GM19025 (cell line): ENCODE data around the gene TBCD.

Source experiments
- ATAC-seq: cut with Tn5 transposase; IDR thresholded peaks from one replicate; pipeline ENCODE4 v1.9.1; 2021; ENCODE audit warnings: mild to moderate bottlenecking, low read depth, moderate library complexity; ENCODE audit not compliant: unreplicated experiment

The TBCD gene

DNA sequence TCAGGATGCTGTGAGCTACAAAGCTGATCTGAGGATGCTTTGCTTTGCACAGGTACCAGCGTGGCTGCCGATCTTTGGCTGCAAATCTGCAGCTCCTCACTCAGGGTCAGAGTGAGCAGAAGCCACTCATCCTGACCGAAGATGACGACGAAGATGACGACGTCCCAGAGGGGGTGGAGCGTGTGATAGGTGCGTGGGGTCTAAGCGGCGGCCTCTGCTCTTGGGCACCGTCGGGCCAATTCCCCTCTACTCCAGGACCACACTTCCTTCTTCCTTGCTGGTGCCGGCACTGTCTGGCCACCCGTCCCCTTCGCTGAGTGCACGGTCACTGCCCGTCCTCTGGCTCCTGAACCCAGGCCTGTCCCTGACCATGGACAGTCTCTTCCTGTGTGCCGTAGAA lies 54.0 kb downstream of the TBCD start:
- no peak for ATAC-seq

DNA sequence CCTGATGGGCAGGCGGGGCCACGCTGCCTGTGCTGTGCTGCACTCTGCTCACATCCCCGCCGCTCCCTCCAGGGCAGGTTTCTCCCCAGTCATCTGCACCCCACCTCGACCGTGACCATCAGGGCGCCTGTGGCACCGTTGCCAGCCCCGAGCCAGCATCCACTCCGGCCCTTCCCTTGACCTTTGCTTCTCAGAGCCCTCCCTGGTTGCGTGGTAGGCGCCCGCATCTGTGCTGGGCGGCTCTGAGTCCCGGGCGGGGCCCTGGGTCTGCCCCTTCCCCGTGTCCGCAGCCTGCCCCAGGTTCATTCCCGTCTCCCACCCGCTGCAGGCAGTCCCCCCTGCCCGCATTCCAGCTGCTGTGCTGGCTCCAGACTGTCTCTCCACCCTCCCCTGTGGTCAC lies 54.8 kb downstream of the TBCD start:
- ATAC-seq = no peak

DNA sequence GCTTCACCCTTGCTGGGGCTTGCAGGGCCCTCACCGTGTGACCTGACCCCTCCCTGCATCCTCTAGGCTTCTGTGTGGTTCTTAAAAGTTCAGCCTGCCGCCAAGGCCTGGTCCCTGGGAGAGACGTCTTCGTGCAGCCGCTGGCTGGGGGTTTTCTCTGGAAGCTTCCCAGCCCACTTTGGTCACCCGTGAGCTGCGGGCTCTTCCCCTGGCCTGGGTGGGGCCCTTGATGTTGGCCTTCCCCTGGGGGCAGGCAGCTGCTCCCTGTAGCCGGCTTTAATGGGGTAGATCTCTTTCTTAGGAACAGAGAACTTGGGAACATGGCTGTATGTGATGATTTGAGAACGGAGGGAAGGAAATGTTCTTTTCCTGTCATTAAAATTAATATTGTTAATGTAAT lies 55.2 kb downstream of the TBCD start:
- no peak for ATAC-seq

DNA sequence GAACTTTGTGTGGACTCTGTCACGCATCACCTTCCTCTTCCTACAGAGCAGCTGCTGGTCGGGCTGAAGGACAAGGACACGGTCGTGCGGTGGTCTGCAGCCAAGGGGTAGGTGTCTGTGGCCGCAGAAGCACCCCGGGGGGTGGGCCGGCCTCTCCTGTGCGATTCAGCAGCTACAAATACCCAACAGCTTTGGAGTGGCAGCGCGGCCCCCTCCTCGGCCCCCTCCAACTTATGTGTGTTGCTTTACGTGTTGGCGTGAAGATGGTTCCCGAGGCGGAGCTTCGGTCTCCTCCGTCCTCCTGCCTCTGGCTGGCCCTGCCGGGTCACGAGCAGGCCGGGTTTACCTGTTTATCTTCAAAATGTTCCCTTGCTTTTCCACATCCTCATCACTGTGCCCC lies 55.7 kb downstream of the TBCD start:
- ATAC-seq = no peak

DNA sequence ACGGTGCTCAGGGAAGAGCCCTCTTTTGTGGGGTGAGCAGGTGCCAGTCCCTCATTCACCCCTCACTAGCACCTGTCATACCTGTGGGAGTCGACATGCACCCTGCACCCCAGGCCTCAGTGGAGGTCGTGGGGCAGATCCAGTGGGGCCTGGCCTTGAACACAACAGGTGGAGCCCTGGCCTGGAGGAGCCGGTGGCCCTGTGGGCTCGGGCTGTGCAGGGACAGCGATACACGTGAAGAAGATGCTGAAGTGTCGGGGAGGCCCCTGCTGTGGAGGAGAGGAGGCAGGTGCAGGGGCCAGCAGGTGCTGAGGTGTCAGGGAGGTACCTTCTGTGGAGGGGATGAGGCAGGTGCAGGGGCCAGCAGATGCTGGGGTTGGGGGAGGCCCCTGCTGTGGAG lies 56.1 kb downstream of the TBCD start:
- ATAC-seq = no peak

DNA sequence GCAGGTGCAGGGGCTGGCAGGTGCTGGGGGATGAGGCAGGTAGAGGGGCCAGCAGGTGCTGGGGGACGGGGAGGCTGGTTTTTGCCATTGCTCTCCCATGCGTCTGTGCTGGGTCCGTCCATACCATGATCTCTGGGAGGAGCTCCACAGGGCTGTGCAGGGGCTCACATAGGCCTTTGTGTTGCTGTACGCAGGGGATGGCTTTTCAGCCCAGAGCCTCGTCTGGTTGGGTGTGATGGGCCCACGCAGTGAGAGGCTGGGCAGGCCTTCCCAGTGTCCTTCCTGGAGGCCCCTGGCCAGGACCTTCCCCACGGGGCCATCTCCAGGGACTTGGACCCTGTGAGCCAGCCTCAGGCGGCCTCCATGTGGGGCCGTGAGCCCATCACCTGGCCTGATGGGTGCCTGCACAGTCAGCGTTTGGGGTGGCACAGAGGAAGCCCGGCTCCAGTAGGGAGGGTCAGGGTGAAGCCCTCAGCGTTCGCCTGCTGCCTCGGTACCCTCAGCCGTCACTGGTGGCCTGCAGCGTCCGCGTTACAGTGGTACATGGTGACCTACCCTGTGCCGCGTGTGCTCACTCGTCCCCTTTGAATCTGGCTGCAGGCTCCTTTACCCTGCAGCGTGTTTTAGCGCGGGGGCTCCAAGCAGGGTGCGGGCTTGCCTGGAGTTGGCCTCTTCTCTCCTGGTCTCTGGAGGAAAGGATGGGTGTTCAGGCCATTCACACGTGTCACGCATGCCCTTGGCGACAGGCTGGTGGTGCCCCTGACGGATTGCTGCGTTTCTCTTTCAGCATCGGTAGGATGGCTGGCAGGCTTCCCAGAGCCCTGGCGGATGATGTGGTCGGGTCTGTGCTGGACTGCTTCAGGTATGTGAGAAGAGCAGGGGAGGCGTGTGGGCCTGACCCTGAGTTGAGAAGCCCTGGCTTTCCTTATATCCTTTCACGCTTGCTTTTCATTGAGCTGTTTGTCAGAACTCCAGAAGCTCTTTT lies 57.3 kb downstream of the TBCD start:
- ATAC-seq = no peak

DNA sequence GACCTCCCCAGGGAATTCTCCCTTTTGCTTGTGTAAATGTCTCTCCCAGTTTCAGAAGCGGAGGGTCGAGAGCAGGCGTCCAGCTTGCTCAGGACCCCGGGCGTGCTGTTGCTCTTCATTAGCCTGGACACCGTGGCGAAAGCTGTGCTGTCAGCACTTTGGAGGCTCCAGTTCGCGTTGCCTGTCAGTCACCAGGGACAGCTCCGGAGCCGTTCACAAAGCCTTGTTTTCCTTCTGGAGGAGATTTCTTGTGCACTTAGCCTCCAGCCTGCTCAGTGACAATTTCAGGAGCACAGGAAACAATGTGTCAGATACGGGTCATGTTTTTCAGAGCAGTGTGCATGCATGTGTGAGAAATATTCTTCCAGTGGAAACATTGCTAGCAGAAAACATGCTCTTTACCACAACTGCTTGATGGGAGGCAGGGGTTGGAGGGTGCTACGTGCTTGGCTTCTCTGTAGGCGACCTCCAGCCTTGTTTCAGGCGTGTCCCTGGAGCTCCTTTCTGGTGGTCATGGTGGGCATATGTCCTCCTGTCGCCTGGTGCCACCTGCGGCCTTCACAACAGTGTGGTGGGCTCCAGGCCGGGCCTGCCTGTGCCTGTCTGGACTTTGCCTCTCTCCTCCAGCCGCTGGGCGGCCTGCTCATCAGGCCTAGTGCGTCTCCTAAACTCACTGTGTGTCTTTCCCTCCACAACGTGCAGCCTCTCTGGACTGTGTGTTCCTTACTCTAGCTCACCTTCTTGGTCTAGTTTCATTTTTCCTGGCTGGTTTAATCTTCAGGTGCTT lies 59.0 kb downstream of the TBCD start:
- ATAC-seq = no peak

DNA sequence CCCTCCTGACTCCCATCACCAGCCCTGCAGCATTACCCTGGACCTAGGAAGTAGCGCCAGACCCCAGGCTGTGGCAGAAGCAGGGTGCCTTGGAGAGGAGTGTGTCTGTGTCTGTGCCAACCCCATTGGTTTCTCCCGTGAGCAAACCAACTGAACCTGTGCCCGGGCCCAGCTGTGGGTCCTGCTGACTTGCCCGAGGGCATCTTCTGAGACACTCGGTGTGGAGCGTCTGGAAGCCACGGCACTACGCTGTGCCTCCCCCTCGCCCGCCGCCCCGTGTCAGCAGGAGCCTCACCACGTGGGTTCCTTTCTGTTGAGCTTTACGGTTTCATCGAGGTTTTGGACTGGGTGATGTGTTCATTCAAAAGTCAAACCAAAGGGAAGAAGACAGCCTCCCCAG lies 60.2 kb downstream of the TBCD start:
- ATAC-seq = no peak

DNA sequence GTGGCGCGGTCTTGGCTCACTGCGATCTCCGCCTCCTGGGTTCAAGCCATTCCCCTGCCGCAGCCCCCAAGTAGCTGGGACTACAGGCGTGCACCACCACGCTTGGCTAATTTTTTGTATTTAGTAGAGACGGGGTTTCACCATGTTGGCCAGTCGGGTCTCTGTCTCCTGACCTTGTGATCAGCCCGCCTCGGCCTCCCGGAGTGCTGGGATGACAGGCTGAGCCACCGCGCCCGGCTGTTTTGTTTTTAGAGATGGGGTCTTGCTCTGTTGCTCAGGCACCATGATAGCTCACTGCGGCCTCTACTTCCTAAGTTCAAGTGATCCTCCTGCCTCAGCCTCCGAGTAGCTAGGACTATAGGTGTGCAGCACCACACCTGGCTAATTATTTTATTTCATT lies 60.7 kb downstream of the TBCD start:
- ATAC-seq = no peak

DNA sequence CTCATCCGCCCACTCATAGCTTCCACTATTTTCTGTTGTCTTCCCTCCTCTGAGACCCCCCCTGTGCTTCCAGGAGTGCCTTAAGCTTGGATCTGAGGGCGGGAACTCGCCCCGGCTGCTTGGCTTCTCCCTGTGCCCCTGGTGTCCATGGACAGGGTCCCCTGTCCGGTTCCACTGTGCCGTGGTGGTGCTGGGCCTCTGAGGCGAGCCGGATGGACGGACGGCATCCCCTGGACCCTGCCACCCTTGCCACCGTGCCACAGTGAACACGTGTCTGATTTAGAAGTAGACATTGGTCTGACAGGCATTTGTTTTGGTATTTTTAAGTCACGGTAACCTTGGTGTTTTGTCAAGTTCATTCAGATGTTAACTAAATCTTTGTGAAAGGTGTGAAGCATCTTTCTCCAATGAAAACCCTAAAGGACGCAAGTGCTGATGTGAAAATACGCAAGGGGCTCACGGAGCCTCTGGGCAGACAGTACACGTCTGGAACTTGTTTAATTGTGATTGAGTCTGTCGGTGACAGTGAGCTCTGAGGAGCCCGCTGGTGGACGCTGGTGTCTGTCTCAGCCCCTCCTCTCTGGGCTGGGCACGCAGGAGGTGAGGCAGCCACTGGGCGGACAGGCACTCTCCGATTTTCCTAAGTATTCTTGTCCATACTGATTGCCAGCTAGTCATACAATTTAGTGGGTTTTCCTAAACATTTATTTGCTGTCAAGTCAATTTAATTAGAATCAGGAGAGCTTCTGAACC lies 61.6 kb downstream of the TBCD start:
- ATAC-seq = no peak

DNA sequence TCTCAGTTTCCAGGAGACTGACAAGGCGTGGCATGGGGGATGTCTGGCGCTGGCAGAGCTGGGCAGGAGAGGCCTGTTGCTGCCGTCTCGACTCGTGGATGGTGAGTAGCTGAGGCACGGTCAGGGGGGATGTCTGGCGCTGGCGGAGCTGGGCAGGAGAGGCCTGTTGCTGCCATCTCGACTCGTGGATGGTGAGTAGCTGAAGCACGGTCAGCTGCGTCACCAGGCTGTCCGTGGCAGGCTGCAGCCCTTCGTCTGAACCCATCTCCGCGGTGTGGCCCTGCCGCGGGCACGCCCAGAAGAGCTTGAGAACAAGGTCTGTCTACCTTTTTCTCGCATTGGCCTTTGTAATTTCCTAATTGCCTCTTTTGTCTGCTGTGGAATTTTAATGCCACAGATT lies 63.0 kb downstream of the TBCD start:
- no peak for ATAC-seq

DNA sequence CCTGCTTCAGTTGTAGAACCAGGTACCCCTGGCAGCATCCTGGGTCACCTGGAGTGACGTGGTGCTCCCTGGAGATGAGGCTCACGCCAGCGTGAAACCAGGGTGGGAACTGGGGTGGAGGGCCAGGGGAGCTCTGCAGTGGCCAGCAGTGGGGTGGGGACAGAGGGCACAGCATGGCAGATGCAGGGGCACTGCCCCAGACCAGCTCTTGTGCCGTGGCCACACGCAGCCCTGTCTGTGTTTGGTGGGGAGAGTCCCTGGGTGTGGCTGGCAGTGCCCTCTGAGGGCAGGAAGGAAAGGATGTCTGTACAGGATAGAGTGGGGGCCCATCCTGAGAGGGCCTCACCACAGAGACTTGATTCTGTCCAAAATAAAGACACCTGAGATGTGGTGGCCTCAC lies 63.5 kb downstream of the TBCD start:
- ATAC-seq = no peak

DNA sequence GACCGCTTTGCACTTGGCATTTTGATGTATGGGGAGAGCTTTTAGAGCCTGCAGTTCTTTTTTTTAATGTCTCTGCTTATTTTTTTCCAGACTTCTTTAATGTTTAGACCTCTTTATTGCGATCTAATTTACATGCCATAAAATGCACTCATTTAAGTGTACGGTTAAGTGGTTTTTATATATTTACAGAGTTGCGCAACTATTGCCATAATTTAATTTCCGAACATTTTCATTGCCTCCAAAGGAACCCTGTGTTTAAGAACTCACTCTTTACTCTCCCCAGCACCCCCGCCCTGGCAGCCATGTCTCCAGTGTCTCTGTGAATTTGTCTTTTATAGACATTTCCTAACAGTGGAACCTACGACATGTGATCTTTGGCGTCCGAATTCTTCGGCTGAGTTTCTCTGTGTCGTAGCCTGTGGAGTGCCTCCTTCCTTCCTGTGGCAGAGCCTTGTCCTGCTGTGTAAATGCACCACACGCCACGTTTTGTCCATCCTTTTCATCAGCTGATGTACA lies 64.0 kb downstream of the TBCD start:
- no peak for ATAC-seq

DNA sequence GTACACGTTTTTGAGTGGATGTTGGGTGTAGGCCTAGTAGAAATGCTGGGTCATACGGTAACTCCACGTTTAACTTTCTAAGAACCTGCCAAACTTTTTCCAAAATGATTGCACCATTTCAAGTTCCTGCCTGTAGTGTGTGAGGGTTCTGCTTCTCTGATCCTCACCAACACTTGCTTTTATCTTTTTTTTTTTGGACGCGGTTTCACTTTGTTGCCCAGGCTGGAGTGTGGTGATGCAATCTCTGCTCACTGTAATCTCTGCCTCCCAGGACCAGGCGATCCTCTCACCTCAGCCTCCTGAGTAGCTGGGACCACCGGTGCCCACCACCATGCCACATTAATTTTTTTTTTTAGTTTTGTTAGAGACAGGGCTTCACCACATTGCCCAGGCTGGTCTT lies 64.5 kb downstream of the TBCD start:
- no peak for ATAC-seq

DNA sequence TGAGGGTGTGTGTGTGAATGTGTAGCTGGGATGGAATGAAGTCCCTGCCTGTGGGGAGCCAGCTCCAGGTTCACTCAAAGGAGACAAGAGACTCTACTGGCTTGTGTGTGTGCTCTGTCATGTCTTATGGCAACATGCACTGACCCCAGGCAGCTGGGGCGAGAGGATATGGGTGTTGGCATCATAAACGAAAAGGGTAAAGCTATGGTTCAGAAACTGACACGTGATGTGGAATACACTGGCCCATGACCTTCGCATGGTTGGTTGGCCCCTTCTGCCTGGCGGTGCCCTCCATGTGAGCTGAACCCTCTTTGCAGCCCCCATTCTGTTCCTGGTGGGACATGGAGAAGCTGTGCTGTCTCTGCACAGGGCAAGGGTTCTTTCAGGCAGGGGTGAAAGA lies 66.1 kb downstream of the TBCD start:
- ATAC-seq = no peak

DNA sequence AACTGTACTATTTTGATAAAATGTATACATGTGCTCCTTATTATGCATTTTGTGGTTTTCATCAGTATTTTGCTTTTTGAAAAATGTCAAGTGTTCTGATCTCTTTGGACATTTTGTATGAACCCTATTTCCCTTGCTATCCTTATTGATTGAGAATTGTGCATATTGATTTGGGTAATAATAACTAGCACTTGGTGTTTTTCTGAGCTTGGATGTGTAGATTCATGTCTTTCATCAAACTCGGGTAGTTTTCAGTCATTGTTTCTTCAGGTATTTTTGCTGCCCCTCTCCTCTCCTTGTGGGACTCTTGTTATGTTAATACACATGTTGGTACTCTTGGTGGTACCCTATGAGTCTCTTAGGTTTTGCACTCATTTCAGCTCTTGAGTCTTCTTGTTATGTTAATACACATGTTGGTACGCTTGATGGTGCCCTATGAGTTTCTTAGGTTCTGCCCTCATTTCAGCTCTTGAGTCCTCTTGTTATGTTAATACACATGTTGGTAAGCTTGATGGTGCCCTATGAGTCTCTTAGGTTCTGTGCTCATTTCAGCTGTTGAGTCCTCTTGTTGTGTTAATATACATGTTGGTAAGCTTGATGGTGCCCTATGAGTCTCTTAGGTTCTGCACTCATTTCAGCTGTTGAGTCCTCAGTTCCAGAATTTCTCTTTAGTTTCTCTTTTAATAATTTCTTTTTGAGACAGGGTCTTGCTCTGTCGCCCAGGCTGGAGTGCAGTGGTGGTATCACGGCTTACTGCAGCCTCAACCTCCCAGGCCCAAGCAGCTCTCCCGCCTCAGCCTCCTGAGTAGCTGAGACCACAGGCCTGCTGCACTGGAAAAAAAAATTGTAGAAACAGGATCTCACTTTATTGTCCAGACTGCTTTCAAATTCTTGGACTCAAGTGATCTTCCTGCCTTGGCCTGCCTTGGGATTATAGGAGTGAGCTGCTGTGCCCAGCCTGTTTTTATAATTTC lies 68.7 kb downstream of the TBCD start:
- ATAC-seq = no peak

DNA sequence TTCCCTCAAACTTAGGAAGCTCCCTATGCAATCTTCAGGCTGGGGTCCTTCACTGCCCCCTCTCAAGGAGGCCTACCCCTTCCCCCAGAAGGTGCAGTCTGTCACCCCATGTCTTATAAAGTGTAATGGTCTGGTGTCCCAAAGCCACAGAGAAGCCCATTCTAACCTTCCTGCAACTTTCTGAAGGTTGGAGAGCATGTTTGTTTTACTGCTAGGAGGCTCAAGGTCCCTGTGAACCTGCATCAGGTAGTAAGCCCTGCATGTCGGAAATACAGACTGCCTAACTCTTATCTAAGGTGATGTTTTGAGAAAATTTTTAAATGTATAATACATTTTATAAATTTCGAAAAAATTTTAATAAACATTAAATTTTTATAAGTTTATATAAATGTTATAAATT lies 69.7 kb downstream of the TBCD start:
- no peak for ATAC-seq

DNA sequence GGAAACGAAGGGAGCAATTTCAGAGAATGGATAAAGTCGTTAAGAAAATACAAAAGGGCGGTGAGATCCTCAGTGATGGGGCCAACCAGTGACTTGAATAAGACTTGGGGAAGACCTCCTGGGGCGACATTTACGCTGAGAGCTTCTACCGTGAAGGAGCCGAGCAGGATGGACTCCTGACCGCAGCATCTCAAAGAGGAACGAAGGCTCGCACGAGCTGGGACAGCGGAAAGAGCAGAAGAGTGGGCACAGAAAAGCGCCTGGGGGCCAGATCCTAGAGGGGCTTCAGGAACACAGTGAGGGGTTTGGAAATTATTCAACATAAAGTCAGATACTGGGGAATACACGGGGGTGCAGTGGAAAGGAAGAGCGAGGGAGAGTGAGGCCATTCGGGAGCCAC lies 70.4 kb downstream of the TBCD start:
- no peak for ATAC-seq

DNA sequence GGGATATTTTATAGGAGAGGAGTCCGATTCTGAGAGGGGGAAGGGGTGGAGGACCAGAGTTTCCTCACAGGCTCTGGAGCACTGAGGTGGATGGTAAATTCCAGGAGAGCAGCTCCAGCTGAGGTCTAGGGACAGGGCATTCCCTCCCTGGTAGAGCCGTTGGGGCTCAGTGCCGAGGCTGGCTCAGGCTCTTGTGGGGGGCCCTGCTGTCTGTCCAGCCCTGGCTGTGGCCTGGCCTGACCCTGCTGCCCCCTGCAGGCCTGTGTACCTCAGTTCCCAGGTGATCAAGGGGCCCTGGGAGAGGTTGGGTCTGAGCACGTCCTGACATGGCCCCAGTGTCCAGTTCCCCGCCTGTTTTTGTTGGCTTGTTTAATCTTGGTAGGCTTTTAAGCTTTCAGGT lies 71.1 kb downstream of the TBCD start:
- ATAC-seq = no peak
